Measurements from ENCODE around the gene HOXA9.
A peak's percentile ranks its signal among the peaks of the same experiment; 100 is the strongest.

The HOXA9 gene

DNA sequence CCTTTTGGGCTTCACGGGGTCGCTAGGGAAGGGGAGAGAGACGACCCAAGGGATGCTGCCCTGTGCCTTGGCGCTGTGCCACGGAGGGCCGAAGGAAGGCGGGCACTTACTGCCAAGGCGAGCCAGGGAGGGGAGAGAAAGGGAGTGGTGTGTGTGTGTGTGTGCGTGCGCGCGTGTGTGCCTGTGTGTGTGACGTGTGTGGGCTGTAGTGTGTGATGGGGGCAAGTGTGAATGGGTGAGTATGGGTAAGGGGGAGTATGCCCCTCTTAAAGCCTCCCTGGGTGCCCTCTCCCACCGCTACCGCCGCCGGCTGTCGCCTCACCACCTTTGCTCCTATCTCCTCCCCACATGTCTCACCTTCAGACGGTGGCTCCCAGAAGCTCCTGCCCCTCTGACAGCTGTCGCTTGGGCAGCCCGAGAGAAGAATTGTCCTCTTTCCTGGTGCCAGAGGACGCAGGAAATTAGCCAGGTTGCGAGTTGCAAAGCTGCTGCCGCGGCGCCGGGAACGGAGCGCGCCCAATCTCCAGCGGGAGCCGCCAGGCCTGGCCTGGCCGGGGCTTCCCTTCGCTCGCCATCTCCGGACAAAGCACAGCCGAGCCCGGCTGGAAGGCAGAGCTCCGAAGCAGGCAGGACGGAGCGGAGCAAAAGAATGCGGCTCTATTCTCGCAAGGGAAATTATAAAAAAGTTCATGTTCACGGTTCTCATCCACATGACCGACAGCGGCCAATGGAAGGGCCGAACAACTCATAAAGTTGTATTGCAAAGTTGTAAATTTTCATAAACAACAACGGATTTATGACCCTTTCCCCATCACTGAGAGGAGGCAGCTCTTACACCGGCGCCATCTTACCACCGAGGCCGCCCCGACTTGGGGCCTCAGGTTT is 13.2 kb downstream of the HOXA9 start, which contains the start of gene HOXA3:
Gene HOXA3 (minus strand): TSS at position 653 of the 885 bp plus-strand sequence. CDS start 41,943 bp downstream, outside the sequence.
- DNase-seq, result peak; percentile 65

DNA sequence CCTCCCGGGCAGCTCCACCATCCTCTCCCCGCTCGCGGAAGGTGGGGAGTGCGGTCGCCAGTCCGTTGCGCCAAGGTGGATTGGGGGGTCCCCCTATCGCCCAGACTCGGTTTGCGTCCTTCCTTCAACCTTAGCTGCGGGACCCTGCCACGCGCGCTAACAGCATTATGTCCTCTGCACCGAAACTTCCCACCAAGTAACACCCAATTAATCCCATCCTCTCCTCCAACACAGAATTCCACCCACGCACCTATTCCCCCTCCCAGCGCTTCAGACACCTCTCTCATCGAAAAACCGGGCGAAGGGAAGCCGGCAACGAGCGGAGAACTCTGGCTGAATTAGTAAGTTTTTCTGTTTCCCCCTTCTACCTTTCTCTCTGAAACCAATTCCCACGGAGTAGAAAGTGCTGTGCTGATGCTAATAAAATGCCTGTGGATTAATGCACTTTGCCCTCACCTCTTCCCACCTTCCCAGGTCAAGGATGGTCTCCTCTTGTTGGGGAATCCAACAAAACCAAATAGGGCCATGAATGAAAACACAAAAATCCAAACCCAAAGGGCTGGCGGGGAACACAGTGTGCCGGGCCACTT is 13.9 kb downstream of the HOXA9 start:
- no peak for DNase-seq

DNA sequence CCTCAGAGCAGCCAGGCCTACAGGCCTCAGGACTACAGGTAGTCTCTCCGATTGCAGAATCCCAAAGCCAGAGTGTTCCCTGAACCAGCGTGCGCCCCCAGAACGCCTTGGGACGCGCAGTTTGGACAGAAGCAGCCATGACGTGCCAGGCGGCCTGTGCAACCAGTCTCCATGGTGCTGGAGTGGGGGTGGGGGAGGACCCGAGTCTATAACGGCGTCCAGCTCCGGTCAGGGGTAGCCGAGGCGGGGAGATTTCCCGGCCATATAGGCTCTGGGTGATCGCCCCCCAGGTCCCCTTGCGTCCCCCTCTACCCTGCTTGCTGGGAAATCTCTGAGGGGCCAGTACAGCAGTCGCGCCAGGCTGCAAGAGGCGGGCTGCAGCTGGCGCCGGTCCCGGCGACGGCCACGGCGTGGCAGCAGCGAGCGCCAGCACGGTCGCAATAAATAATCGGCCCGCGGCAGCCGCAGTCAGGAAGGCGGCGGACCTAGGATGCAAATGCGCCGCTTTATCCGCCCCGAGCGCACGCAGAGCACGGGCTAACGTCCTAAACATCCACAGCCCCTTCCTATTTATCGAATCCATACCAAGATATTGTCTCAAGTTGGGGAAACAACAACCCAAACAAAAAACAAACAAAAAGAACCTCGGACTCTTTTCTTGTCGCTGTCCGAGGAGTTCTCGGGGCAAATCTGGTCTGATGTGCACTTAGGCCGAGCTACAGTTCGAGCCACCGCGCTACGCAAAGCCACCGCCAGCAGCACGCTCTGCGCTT is 14.6 kb downstream of the HOXA9 start:
- DNase-seq, result peak; percentile 87

DNA sequence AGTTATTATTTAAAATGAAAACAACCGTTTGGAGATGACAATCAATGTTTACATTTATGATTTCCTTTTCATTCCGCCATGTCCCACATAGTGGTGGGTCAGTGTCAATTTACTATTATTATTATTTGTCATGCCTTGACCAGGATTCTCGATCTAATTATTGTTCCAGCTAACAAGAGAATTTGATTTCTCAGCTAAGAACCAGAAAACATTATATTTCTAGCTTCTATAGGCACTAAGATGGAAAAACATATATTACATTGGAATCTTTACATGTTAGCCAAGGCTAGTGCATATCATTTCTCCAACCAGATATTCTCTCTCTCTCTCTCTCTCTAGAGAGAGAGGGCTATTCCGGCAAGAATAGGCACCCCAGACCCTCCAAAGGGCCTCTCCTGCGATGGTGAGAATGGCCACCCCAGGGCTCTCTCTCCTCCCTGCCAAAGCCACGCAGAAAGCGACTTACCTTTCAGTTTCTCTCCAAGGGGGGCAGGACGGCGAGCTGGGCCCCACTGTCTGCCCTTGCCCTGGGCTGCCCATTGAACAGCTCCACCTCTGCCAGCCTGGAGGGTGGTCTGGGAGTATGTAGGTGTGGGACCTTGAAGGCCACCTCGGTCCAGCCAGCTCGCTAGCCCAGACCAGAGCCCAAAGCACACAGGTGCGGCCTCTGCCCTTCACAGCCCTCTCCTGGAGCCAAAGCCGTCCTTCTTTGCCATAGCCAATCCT is 15.3 kb downstream of the HOXA9 start:
- no peak for DNase-seq

DNA sequence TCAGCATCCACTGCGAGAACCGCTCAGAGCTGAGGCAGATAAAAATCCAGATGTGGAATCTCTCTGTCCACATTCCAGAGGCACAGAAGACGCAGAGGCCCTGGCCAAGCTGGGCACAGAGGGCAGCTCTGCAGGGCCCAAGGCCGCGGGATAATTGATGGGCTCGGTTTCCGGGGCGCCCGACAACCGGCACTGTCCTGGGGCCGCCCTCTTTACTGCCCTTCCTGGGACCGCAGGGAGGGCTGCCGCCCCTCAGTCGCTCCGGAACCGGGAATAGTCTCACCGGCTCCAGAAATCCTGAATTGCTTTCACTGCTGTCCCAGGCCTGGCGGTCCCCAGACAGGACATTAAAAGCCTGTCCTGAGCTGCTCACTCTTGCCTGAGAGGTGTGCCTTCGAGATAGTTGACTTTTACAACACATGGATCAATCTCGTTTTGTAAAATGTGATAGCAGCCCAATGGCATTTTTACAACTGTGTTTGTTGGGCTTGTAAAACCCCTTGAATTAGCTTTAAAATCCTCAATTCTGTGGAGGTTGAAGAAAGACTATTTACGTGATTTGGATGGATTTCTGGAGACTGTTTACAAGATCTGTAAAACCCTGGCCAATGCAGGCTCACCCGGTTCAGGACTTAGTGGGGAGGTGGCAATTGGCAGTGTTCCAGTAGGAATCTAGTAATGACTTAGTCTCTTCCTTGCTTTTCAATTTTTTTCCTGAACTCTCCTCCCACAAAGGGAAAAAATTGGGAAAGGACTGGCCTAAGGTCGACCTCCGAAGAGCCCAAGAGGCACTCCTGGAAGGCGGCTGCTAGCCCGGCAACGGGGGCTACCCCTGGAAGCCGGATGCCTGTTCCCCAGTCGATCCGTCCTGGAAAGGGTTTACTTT is 16.3 kb downstream of the HOXA9 start:
- DNase-seq, result peak; percentile 52

DNA sequence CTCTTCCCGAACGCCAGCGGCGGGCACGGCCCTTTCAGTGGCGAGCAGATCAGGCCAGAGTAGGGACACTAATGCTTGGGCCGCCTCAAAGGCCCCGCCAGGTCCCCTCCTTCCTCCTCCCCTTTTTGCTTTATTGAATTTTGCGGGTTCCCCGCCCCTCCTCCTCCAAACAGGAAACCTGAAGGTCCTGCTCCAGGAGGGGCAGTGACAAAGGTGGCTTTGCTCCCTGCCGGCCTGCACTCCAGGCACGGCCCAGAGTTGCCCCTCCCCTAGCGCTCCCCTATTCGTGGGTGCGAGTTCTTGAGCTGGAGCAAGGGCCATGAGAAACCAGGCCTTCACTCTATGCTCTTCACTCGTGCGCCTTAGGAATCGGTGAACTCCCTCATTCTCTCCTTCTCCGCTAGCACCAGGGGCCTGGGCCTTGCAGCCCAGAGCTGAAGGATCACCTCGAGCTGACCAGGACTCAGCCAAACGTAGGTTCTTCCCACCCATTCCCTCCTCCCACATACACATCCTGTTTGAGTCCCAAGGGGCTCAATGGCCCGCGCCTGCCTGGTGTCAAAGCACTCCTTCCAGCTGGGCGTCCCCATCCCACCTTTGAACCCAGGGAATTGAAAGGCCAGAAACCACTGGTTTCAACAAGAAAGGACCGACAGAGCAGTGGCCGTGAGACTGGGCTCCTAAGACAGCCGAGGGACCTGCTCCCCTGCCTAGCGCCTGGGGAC is 17.1 kb downstream of the HOXA9 start:
- peak; percentile 62 for DNase-seq

DNA sequence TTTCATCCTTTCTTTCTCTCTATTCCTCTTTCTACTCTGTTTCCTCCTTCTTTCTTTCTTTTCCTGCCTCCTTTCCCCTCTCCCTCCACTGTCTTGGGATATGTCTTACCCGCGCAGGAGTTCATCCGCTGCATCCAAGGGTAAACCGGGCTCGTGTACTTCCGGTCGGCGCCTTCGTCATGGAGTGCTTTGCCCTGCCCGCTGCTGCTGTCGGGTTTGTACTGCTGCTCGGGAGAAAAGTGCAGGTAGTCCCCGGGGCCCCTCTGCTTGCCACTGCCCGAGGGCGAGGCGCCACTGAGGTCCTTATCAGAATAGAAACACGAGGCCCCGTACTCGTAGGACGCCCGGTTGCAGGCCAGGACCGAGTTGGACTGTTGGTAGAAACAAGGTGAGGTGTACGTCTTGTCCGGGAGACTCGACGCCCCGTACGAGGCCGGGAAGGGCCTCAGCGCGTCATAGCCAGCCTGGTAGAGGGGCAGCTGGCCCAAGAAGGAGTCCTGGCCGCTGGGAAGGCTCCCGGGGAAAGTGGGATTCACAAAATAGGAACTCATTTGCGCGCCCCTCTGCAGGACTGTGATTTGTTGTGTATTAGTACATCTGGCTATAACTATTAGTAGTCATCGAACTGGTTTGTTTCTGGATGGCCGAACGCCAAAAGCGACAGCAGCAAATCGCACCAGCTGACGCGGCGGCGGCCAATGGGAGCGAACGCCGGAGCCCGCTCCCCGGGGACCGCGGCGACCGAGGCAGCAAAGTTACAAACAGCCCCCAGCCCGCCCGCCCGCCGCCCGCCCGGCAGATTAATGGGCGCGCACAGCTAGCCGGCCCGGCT is 17.9 kb downstream of the HOXA9 start, which contains the start of gene HOXA6:
Gene HOXA6 (minus strand): TSS at position 576 of the 832 bp plus-strand sequence. CDS start 25 bp downstream, at position 551.
- peak; percentile 58 for DNase-seq

DNA sequence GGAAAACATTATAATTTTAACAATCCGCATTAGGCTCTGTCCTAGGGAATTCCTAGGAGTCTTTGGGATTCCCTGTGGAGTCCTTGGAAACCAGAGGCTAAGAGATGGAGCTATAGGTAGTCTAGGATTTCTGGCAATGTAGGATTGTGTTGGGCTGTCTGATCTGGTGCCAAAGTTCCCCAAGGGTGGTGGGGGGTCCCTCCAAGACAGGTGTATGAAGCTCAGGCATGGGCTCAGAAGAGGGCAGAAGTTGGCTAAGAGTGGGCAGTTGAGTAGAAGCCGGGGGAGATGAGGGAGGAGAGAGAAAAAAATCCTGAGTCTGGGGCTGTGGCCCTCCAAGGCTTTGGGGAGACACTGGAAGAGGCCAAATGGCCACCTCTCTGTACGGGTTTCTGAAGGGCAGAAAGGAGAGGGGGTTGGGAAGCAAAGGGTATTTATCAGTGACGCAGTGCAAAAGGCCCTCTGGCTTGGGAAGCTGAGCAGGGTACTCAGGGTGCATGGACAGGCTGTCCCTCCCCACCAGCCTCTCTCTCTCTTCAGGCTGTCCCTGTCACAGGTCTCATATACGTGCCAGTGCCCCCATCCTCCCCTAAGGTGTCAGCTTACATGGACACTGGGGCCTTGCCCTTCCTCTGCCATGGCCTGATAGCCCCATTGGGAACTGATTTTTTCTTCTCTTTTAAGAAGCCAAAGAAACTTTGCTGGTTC is 18.7 kb downstream of the HOXA9 start:
- DNase-seq, result no peak

DNA sequence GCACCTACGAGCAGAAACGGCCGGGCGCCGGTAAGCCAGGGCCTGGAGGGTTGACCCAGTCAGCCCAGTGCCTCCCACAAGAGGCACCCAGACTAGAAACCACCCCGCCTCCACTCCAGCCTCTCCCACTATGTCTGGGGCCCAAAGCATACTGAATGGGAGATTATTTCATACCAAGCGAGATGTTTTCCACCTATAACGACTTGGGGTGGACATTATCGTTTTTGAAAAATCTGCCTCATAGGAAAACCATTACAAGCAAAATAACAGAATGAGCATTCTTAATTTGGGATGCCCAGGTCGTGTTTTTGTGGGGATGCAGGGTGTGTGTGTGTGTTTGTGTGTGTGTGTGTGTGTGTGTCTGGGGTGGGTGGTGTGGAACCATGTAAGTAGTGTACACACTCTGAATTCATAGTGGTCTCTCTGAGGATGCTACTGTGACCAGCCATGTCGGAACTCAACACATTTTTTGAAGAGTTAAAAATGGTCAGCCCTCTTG is 19.4 kb downstream of the HOXA9 start:
- DNase-seq, result no peak

DNA sequence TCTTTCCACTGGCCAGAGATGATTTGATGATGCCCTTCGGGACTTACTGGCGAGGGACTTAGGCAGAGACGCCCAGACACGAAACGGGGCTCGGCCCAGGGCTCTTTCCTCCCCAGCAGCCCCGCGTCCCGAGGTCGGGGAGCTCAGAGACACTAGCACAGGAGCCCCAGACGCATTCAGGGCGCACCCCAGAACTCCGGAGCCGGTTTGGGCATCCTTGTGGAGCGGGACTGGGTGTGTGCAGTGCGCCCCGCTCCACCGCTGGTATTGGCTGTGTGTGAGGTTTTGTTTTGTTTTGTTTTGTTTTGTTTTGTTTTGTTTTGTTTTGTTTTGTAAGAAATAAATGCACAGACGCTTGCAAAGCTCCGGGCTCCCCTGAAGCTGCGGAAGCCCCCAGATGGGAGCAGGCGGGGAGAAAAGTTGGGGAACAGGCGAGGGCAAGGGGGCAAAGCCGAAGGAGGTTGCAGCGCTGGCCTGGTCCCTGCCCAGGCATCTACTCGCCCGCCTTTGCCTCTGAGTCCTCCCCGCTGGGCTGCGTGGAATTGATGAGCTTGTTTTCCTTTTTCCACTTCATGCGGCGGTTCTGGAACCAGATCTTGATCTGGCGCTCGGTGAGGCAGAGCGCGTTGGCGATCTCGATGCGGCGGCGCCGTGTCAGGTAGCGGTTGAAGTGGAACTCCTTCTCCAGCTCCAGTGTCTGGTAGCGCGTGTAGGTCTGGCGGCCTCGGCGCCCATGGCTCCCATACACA is 20.0 kb downstream of the HOXA9 start:
- DNase-seq, result peak; percentile 58

DNA sequence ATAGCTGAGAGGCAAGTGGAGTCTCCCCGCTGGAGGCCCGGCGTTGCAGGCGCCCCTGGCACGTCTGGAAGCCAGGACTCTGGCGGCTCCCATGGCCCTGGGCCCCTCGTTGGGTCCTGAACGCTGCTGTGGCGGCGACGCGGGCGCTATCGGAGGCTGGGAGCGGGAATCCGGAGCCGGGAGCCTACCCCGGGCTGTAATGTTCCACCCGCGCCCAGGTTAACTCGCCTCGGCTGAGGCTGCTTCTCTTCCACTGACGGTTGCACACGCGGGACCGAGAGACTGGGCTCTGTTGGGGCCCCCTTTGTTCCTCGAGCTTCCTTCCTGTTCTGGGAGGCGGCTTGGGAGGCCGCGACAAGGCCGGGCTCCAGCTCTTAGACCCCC is 20.6 kb downstream of the HOXA9 start:
- DNase-seq, result peak; percentile 56

DNA sequence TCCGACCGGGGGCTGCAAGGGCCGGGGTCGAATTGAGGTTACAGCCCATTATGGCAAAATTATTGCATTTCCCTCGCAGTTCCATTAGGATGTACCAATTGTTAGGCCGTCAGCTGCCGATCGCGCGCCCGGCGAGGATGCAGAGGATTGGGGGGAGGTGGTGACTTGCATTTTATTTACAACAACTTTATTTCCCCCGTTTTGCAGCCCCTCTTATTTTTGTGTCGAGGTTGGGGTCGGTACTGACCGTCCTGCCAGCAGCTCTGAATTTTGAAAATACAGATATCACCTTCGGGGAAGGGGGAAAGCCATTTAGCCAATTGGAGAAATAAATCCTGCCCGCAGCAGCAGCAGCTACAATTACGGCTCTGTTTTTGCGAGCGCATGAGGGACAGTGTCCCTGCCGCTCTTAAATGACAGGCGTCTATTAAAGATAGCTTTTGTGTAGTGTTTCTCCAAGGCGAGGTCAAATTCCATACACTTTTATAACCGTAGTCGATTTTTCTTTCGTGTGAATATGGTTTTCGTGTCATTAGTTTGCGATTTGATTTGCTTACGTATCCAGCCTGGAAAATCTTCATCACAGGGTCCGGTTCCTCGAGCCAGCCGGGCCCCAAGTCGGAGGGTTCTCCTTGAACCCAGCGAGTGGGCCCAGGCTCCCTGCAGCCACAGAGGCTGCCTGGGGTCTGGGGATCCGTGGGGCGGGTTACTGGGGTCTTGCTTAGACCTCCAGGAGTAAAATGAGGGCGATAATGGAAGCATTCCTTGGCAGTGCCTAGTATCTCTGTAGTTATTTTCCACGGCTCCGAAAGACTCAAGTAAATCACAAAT is 21.2 kb downstream of the HOXA9 start:
- DNase-seq, result peak; percentile 49

DNA sequence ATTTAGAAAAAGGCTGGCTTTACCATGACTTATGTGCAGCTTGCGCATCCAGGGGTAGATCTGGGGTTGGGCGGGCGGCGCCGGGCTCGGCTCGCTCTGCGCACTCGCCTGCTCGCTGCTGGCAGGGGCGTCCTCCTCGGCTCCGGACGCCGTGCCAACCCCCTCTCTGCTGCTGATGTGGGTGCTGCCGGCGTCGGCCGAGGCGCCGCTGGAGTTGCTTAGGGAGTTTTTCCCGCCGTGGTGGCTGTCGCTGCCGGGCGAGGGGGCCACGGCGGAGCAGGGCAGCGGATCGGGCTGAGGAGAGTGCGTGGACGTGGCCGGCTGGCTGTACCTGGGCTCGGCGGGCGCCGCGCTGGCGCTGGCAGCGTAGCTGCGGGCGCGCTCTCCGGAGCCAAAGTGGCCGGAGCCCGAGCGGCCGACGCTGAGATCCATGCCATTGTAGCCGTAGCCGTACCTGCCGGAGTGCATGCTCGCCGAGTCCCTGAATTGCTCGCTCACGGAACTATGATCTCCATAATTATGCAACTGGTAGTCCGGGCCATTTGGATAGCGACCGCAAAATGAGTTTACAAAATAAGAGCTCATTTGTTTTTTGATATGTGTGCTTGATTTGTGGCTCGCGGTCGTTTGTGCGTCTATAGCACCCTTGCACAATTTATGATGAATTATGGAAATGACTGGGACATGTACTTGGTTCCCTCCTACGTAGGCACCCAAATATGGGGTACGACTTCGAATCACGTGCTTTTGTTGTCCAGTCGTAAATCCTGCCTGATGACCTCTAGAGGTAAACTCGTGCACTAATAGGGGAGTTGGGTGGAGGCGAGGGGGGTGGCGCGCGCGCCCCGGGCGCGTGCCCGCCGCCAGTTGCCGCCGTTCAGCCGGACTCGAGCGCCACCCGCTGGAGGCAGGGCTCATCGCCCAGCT is 22.1 kb downstream of the HOXA9 start, which contains the start of gene HOXA5:
Gene HOXA5 (minus strand): TSS at position 659 of the 927 bp plus-strand sequence. CDS start 74 bp downstream, at position 585.
- peak; percentile 87 for DNase-seq

DNA sequence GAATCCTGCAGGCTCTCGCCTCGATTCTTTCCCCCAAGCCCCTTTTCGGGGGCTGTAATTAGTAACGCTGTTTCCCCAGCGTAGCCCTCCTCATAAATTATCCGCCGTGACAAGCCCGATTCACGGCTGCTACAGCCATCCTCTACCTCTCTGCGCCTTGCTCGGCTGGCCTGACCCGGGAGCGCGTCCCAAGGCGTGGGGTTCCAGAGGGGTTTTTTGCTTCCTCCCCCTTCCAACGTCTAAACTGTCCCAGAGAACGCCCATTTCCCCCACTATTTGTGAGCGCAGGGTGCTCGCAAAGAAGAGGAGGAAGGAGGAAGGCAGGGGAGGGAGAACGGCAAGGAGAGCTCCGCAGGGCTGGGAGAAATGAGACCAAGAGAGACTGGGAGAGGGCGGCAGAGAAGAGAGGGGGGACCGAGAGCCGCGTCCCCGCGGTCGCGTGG is 22.7 kb downstream of the HOXA9 start:
- peak; percentile 57 for DNase-seq

DNA sequence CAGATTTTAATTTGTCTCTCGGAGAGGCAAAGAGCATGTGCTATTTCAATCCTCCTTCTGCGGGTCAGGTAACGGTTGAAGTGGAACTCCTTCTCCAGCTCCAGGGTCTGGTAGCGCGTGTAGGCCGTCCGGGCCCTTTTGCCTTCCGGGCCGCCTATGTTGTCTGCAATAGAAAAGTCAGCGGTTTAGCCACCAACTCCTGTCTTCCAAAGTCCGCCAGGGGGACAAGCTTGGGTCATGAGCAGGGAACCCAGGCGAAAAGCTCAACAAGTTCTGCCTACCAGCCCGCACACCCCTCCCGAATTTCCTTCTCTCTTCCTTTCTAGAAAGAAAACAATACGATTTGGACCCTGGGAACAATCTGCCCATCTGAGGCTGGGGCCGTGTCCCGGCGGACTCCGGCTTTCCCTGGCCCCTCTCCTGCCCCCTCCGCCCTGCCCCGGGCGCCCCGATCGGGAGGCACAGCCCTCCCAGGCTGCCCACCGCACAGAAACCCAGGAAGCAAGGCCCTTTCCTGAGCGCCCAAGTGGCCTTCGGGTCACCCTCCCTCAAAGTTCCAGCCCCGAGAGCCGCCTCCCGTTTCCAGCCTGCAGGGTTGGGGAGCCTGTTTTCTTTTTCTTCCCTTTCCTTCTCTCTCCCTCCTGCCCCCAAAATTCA is 23.3 kb downstream of the HOXA9 start:
- DNase-seq, result peak; percentile 73

All from islet precursor cell (in vitro differentiated cells).